DOHH2 (cell line): ENCODE data around the gene RASAL1.
A peak's percentile ranks its signal among the peaks of the same experiment; 100 is the strongest.

Experiments used
- H3F3A ChIP-seq: fragments of 200-600 bp; sonication (generic), shearing (Covaris generic); 2 replicates; pipeline ENCODE4 v1.6.0; 2016; ENCODE audit warnings: antibody characterized with exemption, mild to moderate bottlenecking; ENCODE audit not compliant: control insufficient read depth, insufficient read depth
- H3K27ac ChIP-seq: fragments of 200-600 bp; sonication (generic); 2 replicates; pipeline ENCODE4 v1.5.1; 2014; ENCODE audit warnings: low read depth, mild to moderate bottlenecking, low read length, moderate library complexity
- H3K27me3 ChIP-seq: fragments of 200-600 bp; sonication (generic); 2 replicates; pipeline ENCODE4 v1.6.1; 2014; ENCODE audit warnings: mild to moderate bottlenecking, low read length, mixed read lengths; ENCODE audit not compliant: control insufficient read depth
- H3K36me3 ChIP-seq: fragments of 200-600 bp; sonication (generic); 2 replicates; pipeline ENCODE4 v1.6.1; 2014; ENCODE audit warnings: mild to moderate bottlenecking, low read length, moderate library complexity, mixed read lengths; ENCODE audit not compliant: control insufficient read depth
- H3K4me1 ChIP-seq: fragments of 200-600 bp; sonication (generic); 2 replicates; pipeline ENCODE4 v1.6.1; 2014; ENCODE audit warnings: mild to moderate bottlenecking, low read length, mixed read lengths; ENCODE audit not compliant: control insufficient read depth
- H3K4me2 ChIP-seq: fragments of 200-600 bp; sonication (generic); 2 replicates; pipeline ENCODE4 v1.6.0; 2014; ENCODE audit warnings: mild to moderate bottlenecking, low read length, moderate library complexity
- H3K4me3 ChIP-seq: fragments of 200-600 bp; sonication (generic); 2 replicates; pipeline ENCODE4 v1.5.1; 2014; ENCODE audit warnings: mild to moderate bottlenecking, low read length, mixed read lengths
- H3K79me2 ChIP-seq: fragments of 200-600 bp; sonication (generic); 2 replicates; pipeline ENCODE4 v1.6.1; 2014; ENCODE audit warnings: mild to moderate bottlenecking, low read length, mixed read lengths; ENCODE audit not compliant: control insufficient read depth
- H3K9me2 ChIP-seq: fragments of 200-600 bp; sonication (generic); replicated peaks from 2 replicates; pipeline ENCODE4 v1.6.1; 2014; ENCODE audit warnings: mild to moderate bottlenecking, low read length, mixed read lengths; ENCODE audit not compliant: control insufficient read depth
- H3K9me3 ChIP-seq: fragments of 200-600 bp; sonication (generic); 2 replicates; pipeline ENCODE4 v1.6.1; 2014; ENCODE audit warnings: antibody characterized with exemption, low read length, mixed read lengths; ENCODE audit not compliant: control insufficient read depth, insufficient read depth
- H4K20me1 ChIP-seq: fragments of 200-600 bp; sonication (generic); 2 replicates; pipeline ENCODE4 v1.6.0; 2014; ENCODE audit warnings: low read depth, mild to moderate bottlenecking, antibody characterized with exemption, low read length, moderate library complexity; ENCODE audit not compliant: control insufficient read depth, insufficient read depth
- CTCF ChIP-seq: fragments of 200-600 bp; sonication (generic); IDR thresholded peaks from one replicate; pipeline ENCODE4 v1.5.1; 2014; ENCODE audit warnings: antibody characterized with exemption, mild to moderate bottlenecking, low read depth, low read length; ENCODE audit not compliant: poor library complexity, severe bottlenecking
- EZH2phosphoT487 ChIP-seq: fragments of 200-600 bp; sonication (generic); IDR thresholded peaks from 2 replicates; pipeline ENCODE4 v1.6.1; 2017; ENCODE audit warnings: borderline replicate concordance, mild to moderate bottlenecking, antibody characterized with exemption, low read length, moderate library complexity, mixed read lengths

The RASAL1 gene

GRCh38 chr12:113155646-113156045 is 20.1 kb upstream of the RASAL1 start:
- peaks cover 3% of the 10 kb centered on the region; the same call in 1 of the 2 replicates for H3K27me3 ChIP-seq
- H3K79me2 ChIP-seq, result peaks cover 6% of the 10 kb centered on the region
- peaks cover 49% of the 10 kb centered on the region for H3K4me1 ChIP-seq
- peaks cover 5% of the 10 kb centered on the region for H4K20me1 ChIP-seq
- peaks cover 44% of the 10 kb centered on the region for H3K36me3 ChIP-seq
- TF ChIP-seq CTCF, result no peak
- no peak for TF ChIP-seq EZH2phosphoT487
- no peak overlapping the region for H3K27ac ChIP-seq
- no peak overlapping the region for H3K4me3 ChIP-seq
- H3K9me3 ChIP-seq, result no peaks in the 10 kb centered on the region
- H3K9me2 ChIP-seq, result no peaks in the 10 kb centered on the region
- peak overlapping the region; percentile 71 for H3K4me2 ChIP-seq
- H3F3A ChIP-seq, result peaks cover 20% of the 10 kb centered on the region

GRCh38 chr12:113155060-113155459 is 19.5 kb upstream of the RASAL1 start:
- peaks cover 38% of the 10 kb centered on the region for H3K36me3 ChIP-seq
- H3K9me3 ChIP-seq, result no peaks in the 10 kb centered on the region
- H3K27ac ChIP-seq, result no peak overlapping the region
- H3K4me3 ChIP-seq, result no peak overlapping the region; the same call in 1 of the 2 replicates
- H3F3A ChIP-seq, result peaks cover 20% of the 10 kb centered on the region
- H4K20me1 ChIP-seq, result no peaks in the 10 kb centered on the region; the same call in none of the 2 replicates
- peak overlapping the region; percentile 71 for H3K4me2 ChIP-seq
- TF ChIP-seq EZH2phosphoT487 (no peak), CTCF (no peak)
- peaks cover 3% of the 10 kb centered on the region; the same call in 1 of the 2 replicates for H3K27me3 ChIP-seq
- peaks cover under 1% of the 10 kb centered on the region; the same call in 1 of the 2 replicates for H3K79me2 ChIP-seq
- peaks cover 46% of the 10 kb centered on the region for H3K4me1 ChIP-seq
- H3K9me2 ChIP-seq, result no peaks in the 10 kb centered on the region

- peak overlapping the region; percentile 45 for H3K27ac ChIP-seq
- no peaks in the 10 kb centered on the region; the same call in 1 of the 2 replicates for H4K20me1 ChIP-seq
- H3K4me2 ChIP-seq, result peak overlapping the region; percentile 71
- H3K4me1 ChIP-seq, result peaks cover 49% of the 10 kb centered on the region
- no peaks in the 10 kb centered on the region for H3K79me2 ChIP-seq
- no peaks in the 10 kb centered on the region for H3K9me3 ChIP-seq
- peaks cover 3% of the 10 kb centered on the region; the same call in 1 of the 2 replicates for H3K27me3 ChIP-seq
- TF ChIP-seq CTCF, result no peak
- TF ChIP-seq EZH2phosphoT487, result no peak
- peaks cover 32% of the 10 kb centered on the region for H3K36me3 ChIP-seq
- peaks cover 20% of the 10 kb centered on the region for H3F3A ChIP-seq
- no peaks in the 10 kb centered on the region for H3K9me2 ChIP-seq
- H3K4me3 ChIP-seq, result peak overlapping the region; percentile 67
Measured at GRCh38 chr12:113154351-113154973, 18.9 kb upstream of the RASAL1 start.
